Keratinocyte (primary cell): ENCODE data around the gene EXD3. TPM values are rescaled to one million over a fixed set of nuclear protein-coding genes. Genes with fewer than 3 reads are reported as not detected.

Source experiments
- DNase-seq: peaks from one replicate; pipeline ENCODE4 v3.0.0-alpha.2; 2011; ENCODE audit warnings: low read depth, missing footprints, low spot score
- FAIRE-seq: peaks from 2 replicates; lab custom pipeline; 2011; peaks lifted over from hg19 to GRCh38; lab: Jason Lieb, UNC
- H2AFZ ChIP-seq: 2 replicates; pipeline ENCODE4 v1.6.0; 2012; ENCODE audit warnings: low read length, control low read depth, inconsistent platforms; ENCODE audit not compliant: control insufficient read depth
- H3K27ac ChIP-seq: 2 replicates; pipeline ENCODE4 v1.5.1; 2011; ENCODE audit warnings: low read length; ENCODE audit not compliant: control insufficient read depth, insufficient read depth
- H3K27me3 ChIP-seq: 3 replicates; pipeline ENCODE4 v1.6.0; 2011; ENCODE audit warnings: low read length; ENCODE audit not compliant: control insufficient read depth, insufficient read depth; ENCODE audit errors: extremely low read depth
- H3K36me3 ChIP-seq, 2 experiments: 2 replicates in 1 of 2; 3 replicates in 1 of 2; pipeline ENCODE4 v1.5.1; 2011; ENCODE audit warnings: low read length in 2 of 2, mild to moderate bottlenecking in 1 of 2; ENCODE audit not compliant: control insufficient read depth in 2 of 2, insufficient read depth in 2 of 2; ENCODE audit errors: extremely low read depth in 1 of 2
- H3K4me1 ChIP-seq: 3 replicates; pipeline ENCODE4 v1.5.1; 2011; ENCODE audit warnings: low read length; ENCODE audit not compliant: control insufficient read depth, insufficient read depth; ENCODE audit errors: extremely low read depth
- H3K4me2 ChIP-seq: 3 replicates; pipeline ENCODE4 v1.6.0; 2011; ENCODE audit warnings: low read depth, low read length; ENCODE audit not compliant: control insufficient read depth, insufficient read depth; ENCODE audit errors: extremely low read depth
- H3K4me3 ChIP-seq, 3 experiments: fragments of 200-600 bp in 1 of 3; sonication (generic) in 1 of 3; 2 replicates in 2 of 3; 3 replicates in 1 of 3; pipeline ENCODE4 v1.5.1; 2011 to 2016; ENCODE audit warnings: low read length in 3 of 3, mild to moderate bottlenecking in 3 of 3, control low read depth in 2 of 3, inconsistent platforms in 1 of 3, low read depth in 1 of 3, mixed read lengths in 1 of 3, mixed run types in 1 of 3, moderate library complexity in 1 of 3; ENCODE audit not compliant: control insufficient read depth in 2 of 3, insufficient read depth in 2 of 3; ENCODE audit errors: extremely low read depth in 1 of 3
- H3K79me2 ChIP-seq: 2 replicates; pipeline ENCODE4 v1.6.0; 2012; ENCODE audit warnings: low read length; ENCODE audit not compliant: control insufficient read depth, insufficient read depth
- H3K9ac ChIP-seq: 3 replicates; pipeline ENCODE4 v1.6.0; 2011; ENCODE audit warnings: low read length; ENCODE audit not compliant: control insufficient read depth, insufficient read depth; ENCODE audit errors: extremely low read depth
- H3K9me1 ChIP-seq: 3 replicates; pipeline ENCODE4 v1.6.0; 2011; ENCODE audit warnings: low read length; ENCODE audit not compliant: control insufficient read depth, insufficient read depth; ENCODE audit errors: extremely low read depth
- H3K9me3 ChIP-seq: 2 replicates; pipeline ENCODE4 v1.5.1; 2012; ENCODE audit warnings: low read depth, low read length; ENCODE audit not compliant: control insufficient read depth
- H4K20me1 ChIP-seq: 3 replicates; pipeline ENCODE4 v1.6.0; 2011; ENCODE audit warnings: low read length; ENCODE audit not compliant: control insufficient read depth, insufficient read depth; ENCODE audit errors: extremely low read depth
- EZH2 ChIP-seq: IDR thresholded peaks from one replicate; pipeline ENCODE4 v1.6.1; 2012; ENCODE audit warnings: inconsistent platforms, mild to moderate bottlenecking, low read length, moderate library complexity
- dilution Hi-C: fragments of 300-500 bp; cut with MboI; formaldehyde crosslinking; loops from one replicate; pipeline ENCODE4 v1.7.0; 2020; ENCODE audit warnings: low sequenced_read_pairs; ENCODE audit not compliant: extremely low pct_ligation_motif_present
- polyA plus RNA-seq, 5 experiments: library from polyadenylated mRNA; depleted of rRNA in 3 of 5; stranded (reverse) in 3 of 5; stranded (forward) in 1 of 5; unstranded in 1 of 5; fragments of >200 nt; gene quantifications; 1 replicate in 1 of 5; 2 replicates in 3 of 5; 3 replicates in 1 of 5; pipeline versions ENCODE4 v1.2.1 to v1.2.3, GENCODE V29; 2011 to 2012; ENCODE audit warnings: missing spikeins in 2 of 5, low read depth in 1 of 5, low replicate concordance in 1 of 5
- TF ChIP-seq, protein P1 (sequence below), 3 experiments: IDR thresholded peaks in 1 of 3; conservative IDR thresholded peaks in 1 of 3; optimal IDR thresholded peaks in 1 of 3; 2 replicates in 2 of 3; 3 replicates in 1 of 3; pipeline versions ENCODE3 to v1.5.1; 2011; ENCODE audit warnings: low read length in 3 of 3, mild to moderate bottlenecking in 3 of 3, moderate library complexity in 2 of 3, control low read depth in 1 of 3, inconsistent platforms in 1 of 3; ENCODE audit not compliant: insufficient read depth in 2 of 3; ENCODE audit errors: extremely low read depth in 1 of 3

EXD3 gene
- polyA plus RNA-seq, 1 donor (not counting 4 experiments of a cell fraction or from before 2014, with no cell fraction given), result 1.5 TPM

DNA sequence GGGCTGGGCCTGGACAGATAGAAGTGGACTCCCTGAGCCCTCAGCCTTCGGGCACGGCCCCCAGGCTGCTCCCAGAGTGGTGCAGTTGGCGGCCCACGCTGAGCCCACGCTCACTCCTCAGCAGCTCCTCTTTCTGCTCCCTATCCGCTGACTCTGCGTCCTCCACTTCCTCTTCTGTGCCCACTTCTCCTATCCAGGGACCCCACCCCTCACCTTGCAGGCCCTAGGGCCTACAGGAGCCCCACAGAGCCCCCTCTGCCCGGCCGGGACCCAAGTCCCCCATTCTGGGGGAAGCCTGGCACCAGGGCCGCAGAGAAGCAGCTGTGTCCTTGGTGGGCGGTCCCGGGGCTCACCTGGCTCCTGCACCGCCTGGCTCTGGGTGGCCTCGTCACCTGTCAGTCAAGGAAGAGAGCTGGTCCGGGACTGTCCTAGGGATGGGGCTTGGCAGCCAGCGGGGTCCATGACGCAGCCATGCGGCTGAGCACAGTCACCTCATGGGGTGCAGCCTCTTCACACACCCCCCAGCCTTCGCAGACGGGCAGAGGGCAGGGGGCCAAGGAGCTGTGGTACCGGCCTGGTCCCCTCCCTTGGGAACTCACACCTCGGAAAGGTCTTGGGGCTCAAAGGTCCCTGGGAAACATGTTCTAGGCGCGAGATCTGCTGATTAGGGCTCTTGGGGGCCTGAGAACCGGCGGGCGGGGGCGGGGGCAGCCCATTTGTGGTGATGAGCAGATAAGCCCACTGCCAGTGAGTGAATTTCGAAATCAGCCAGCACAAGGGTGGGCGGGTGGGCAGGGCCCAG is 115.5 kb downstream of the EXD3 start:
- no peak for TF ChIP-seq EZH2
- TF ChIP-seq, protein P1, sequence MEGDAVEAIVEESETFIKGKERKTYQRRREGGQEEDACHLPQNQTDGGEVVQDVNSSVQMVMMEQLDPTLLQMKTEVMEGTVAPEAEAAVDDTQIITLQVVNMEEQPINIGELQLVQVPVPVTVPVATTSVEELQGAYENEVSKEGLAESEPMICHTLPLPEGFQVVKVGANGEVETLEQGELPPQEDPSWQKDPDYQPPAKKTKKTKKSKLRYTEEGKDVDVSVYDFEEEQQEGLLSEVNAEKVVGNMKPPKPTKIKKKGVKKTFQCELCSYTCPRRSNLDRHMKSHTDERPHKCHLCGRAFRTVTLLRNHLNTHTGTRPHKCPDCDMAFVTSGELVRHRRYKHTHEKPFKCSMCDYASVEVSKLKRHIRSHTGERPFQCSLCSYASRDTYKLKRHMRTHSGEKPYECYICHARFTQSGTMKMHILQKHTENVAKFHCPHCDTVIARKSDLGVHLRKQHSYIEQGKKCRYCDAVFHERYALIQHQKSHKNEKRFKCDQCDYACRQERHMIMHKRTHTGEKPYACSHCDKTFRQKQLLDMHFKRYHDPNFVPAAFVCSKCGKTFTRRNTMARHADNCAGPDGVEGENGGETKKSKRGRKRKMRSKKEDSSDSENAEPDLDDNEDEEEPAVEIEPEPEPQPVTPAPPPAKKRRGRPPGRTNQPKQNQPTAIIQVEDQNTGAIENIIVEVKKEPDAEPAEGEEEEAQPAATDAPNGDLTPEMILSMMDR (optimal IDR thresholded peaks at IDR 0.05 in 1 of 3, IDR thresholded peaks at IDR 0.05 in 1 of 3, conservative IDR thresholded peaks at IDR 0.05 in 1 of 3; ENCODE audit: extremely low read depth in 1 of 3, insufficient read depth in 2 of 3, low read length in 3 of 3), result no peak
- Histone ChIP-seq H3K4me3 (no peak overlapping the region), H3K9me1 (no peaks in the 10 kb centered on the region), H3K27me3 (peaks cover 12% of the 10 kb centered on the region), H3K27ac (no peak overlapping the region), H3K4me1 (peaks cover 41% of the 10 kb centered on the region), H3K36me3 (no peaks in the 10 kb centered on the region), H3K4me2 (no peak overlapping the region), H4K20me1 (no peaks in the 10 kb centered on the region), H2AFZ (no peak overlapping the region), H3K79me2 (no peaks in the 10 kb centered on the region), H3K9ac (no peak overlapping the region), H3K9me3 (no peaks in the 10 kb centered on the region)
- DNase-seq (no peak), FAIRE-seq (no peak)
- dilution Hi-C loops, result no loop called here

GRCh38 chr9:137306850-137307254 is 116.1 kb downstream of the EXD3 start:
- no peak overlapping the region for H3K4me3 ChIP-seq
- no peaks in the 10 kb centered on the region for H4K20me1 ChIP-seq
- no peaks in the 10 kb centered on the region for H3K9me3 ChIP-seq
- no peaks in the 10 kb centered on the region for H3K9me1 ChIP-seq
- H3K27me3 ChIP-seq, result peaks cover 12% of the 10 kb centered on the region
- no peak for DNase-seq
- H3K27ac ChIP-seq, result no peak overlapping the region
- TF ChIP-seq, protein P1 (optimal IDR thresholded peaks at IDR 0.05 in 1 of 3, IDR thresholded peaks at IDR 0.05 in 1 of 3, conservative IDR thresholded peaks at IDR 0.05 in 1 of 3; ENCODE audit: extremely low read depth in 1 of 3, insufficient read depth in 2 of 3, low read length in 3 of 3), result no peak
- TF ChIP-seq EZH2, result no peak
- H3K4me1 ChIP-seq, result peaks cover 38% of the 10 kb centered on the region
- H3K36me3 ChIP-seq, result no peaks in the 10 kb centered on the region
- no peak overlapping the region for H3K4me2 ChIP-seq
- no peak overlapping the region for H3K9ac ChIP-seq
- no peak overlapping the region for H2AFZ ChIP-seq
- H3K79me2 ChIP-seq, result no peaks in the 10 kb centered on the region
- FAIRE-seq, result no peak
- dilution Hi-C loops, result no loop called here
